Heart left ventricle (tissue), 16 donors: ENCODE results near the gene LRRC14B. TPM values are rescaled to one million over a fixed set of nuclear protein-coding genes. Genes with fewer than 3 reads are reported as not detected.

Experiments
- ATAC-seq, 4 donors: fragments of 200-7000 bp; cut with Tn5 transposase; one replicate each; pipeline ENCODE4 v1.9.1; 2020 to 2022; ENCODE audit warnings: moderate library complexity in 4 of 4, mild to moderate bottlenecking in 3 of 4, moderate number of reproducible peaks in 1 of 4
- DNase-seq, 5 donors: peaks; one replicate each; pipeline ENCODE4 v3.0.0-alpha.2; 2020
- H3K27ac ChIP-seq, 12 donors: fragments of 200-600 bp; sonication (generic) in 4 of 12; one replicate each; pipeline versions ENCODE4 v1.5.0 to v1.8.0; 2016 to 2022; ENCODE audit warnings: mild to moderate bottlenecking in 2 of 12
- H3K27me3 ChIP-seq, 9 donors: fragments of 200-600 bp; sonication (generic) in 2 of 9; one replicate each; pipeline versions ENCODE4 v1.5.1 to v1.8.0; 2016 to 2022; ENCODE audit warnings: mild to moderate bottlenecking in 3 of 9
- H3K36me3 ChIP-seq, 9 donors: fragments of 200-600 bp; sonication (generic) in 2 of 9; one replicate each; pipeline versions ENCODE4 v1.5.0 to v1.8.0; 2018 to 2022; ENCODE audit warnings: mild to moderate bottlenecking in 2 of 9
- H3K4me1 ChIP-seq, 12 donors: fragments of 200-600 bp; sonication (generic) in 4 of 12; one replicate each; pipeline versions ENCODE4 v1.5.0 to v1.8.0; 2016 to 2022; ENCODE audit warnings: mild to moderate bottlenecking in 3 of 12
- H3K4me3 ChIP-seq, 12 donors: fragments of 200-600 bp; sonication (generic) in 4 of 12; one replicate each; pipeline versions ENCODE4 v1.5.0 to v1.8.0; 2017 to 2022; ENCODE audit warnings: mild to moderate bottlenecking in 9 of 12, moderate library complexity in 4 of 12
- H3K9me3 ChIP-seq, 12 donors: fragments of 200-600 bp; sonication (generic) in 4 of 12; one replicate each; pipeline versions ENCODE4 v1.5.0 to v1.8.0; 2016 to 2022; ENCODE audit warnings: mild to moderate bottlenecking in 1 of 12
- CTCF ChIP-seq, 12 donors: fragments of 200-600 bp; sonication (generic) in 4 of 12; IDR thresholded peaks; one replicate each; pipeline versions ENCODE4 v1.5.0 to v1.8.0; 2018 to 2022; ENCODE audit warnings: antibody characterized with exemption in 12 of 12, mild to moderate bottlenecking in 5 of 12
- POLR2A ChIP-seq, 2 donors: fragments of 450-650 bp; IDR thresholded peaks; one replicate each; pipeline ENCODE4 v1.6.1; 2017; ENCODE audit warnings: antibody characterized with exemption in 2 of 2, mild to moderate bottlenecking in 2 of 2, moderate library complexity in 2 of 2
- WGBS, 4 donors: extraction: QIAGEN DNeasy Blood & Tissue Kit in 2 of 4; methylation state at CpG; one replicate each; pipeline versions ENCODE4 v1.1.5 to v1.1.7; 2013 to 2018; 5-methylcytosine and 5-hydroxymethylcytosine counted together
- intact Hi-C, 10 donors: fragments of 100-400 bp; cut with DNase I; formaldehyde crosslinking; loops; one replicate each; pipeline versions ENCODE4 v1.11.1 to v1.14.2; 2022
- long read RNA-seq, 3 donors: library from polyadenylated mRNA; unstranded; transcript quantifications; one replicate each; pipeline ENCODE4 v2.0.0, GENCODE V29; 2020 to 2021
- polyA plus RNA-seq, 2 donors: library from polyadenylated mRNA; stranded (reverse); fragments of 200-250 nt; gene quantifications; one replicate each; pipeline ENCODE4 v1.2.3, GENCODE V29; 2013
- total RNA-seq, 9 donors: library from RNA; depleted of rRNA in 2 of 9; stranded (reverse); fragments of >200 nt in 2 of 9; fragmentation: NEBNext Ultra II Directional in 3 of 9; extraction: Animal tissue kit (Norgen Biotek cat#: 25700) in 3 of 9; gene quantifications; one replicate each; pipeline versions ENCODE4 v1.1.0 to v1.2.4, GENCODE V29; 2016 to 2023
- donor health status: ischemic (EF 13 %, LVEDD 7.1; RV severe dilation, severe dysfunction).
- donor health status: healthy with polysubstance abuse.
- donor health status: DM: no; HTN: yes; CAD: no.
- donor health status: DM: no; HTN: no; CAD: no.
- donor health status: ischemic (EF 25% LVEDD 6.9; RV normal size, moderate dysfunction).
- donor health status: ischemic (EF 25% LVEDD 5.7; RV mildly dilated, moderate dysfunction).
- donor health status: healthy.
- donor health status: DM: yes; HTN: yes; CAD: no.
- donor health status: ischemic (EF 35%, LVEDD 5.7; RV mildly dilated, moderate dysfunction).
- donor health status: nonischemic (EF 11% LVEDD 7.7; RV severe dilation, severe dysfunction).
- donor health status: DM: yes; HTN: yes; CAD: no.
- donor health status: PGD.
- donor health status: ischemic (EF 29% LVEDD 5.4; RV normal size, mild dysfunction).
- donor health status: nonischemic (EF 23%, LVEDD 6.1; RV moderate dilation, normal function).

Gene LRRC14B
- total RNA-seq (100 to 1,000 TPM in 2 of 9 donors, 10 to 100 TPM in 6, 1 to 10 TPM in 1; 7.6 to 133 (median 40.3) TPM), polyA plus RNA-seq (10 to 100 TPM in 1 of 2 donors, 1 to 10 TPM in 1; 6.1 to 50.3 TPM)
- long read RNA-seq, donor 1, transcript LRRC14B-201 (2 exons, 1,573 nt) = major isoform, 130 of 138 reads
- long read RNA-seq, donor 1, partial matches to known transcripts = 4 of 138 reads
- long read RNA-seq, donor 1, other reads (novel, unspliced or antisense) = 4 of 138 reads
- long read RNA-seq, donor 2, transcript LRRC14B-201 (2 exons, 1,573 nt) = major isoform, 210 of 214 reads
- long read RNA-seq, donor 2, partial matches to known transcripts = 0 of 214 reads
- long read RNA-seq, donor 2, other reads (novel, unspliced or antisense) = 4 of 214 reads
- long read RNA-seq, donor 3, transcript LRRC14B-201 (2 exons, 1,573 nt) = major isoform, 47 of 47 reads
- long read RNA-seq, donor 3, partial matches to known transcripts = 0 of 47 reads
- long read RNA-seq, donor 3, other reads (novel, unspliced or antisense) = 0 of 47 reads

DNA sequence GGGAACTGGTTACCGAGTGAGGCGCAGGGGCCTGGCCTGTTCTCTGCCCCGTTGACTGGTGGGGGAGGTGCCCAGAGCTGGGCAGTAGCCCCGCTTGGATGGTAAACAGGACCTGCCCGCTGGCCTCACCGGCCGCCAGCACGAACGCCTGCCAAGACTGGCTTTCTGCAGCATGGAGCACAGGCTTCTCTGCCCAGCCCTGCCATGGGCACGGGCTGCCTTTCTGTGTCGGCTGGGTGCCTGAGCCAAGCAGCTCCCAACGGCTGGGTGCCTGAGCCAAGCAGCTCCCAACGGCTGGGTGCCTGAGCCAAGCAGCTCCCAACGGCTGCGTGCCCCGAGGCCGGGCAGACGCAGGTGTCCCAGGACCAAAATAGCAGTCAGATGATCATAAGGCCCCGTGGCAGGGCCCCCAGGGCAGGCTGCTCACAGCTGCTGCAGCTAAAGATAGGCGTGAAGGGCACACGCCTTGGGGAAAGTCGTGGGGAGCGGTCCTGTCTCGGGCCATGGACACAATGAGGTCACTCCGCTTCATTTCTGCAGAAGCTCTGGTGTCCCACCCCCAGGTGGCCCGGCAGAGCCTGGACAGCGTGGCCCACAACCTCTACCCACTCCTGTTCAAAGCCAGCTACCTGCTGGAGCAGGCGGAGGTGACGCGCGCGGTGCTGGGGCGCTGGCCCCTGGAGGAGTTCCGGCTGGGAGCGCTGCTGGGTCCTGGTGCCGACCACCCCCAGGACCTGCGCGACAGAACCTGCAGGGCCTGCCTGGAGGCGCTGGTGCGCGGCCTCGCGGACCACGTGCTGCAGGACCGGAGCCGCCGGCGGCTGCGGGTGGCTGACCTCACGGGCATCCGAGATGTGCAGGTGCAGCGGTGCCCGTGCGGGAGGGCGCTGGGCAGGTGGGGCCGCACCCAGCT lies at the start of gene LRRC14B:
TSS of gene LRRC14B (plus strand) at position 460 of the 913 bp plus-strand sequence. CDS start at position 504, 44 bp downstream.
- DNase-seq (peak; percentile 79 to 92 (median 85)), ATAC-seq (peak; percentile 73 to 78 (median 78))
- Histone ChIP-seq H3K27ac (peak within 1 kb of the TSS; percentile 76 to 97 (median 92)), H3K4me3 (peak within 1 kb of the TSS in 11 of 12 donors; percentile 3 to 55 (median 44)), H3K4me1 (peaks cover 0 to 62% (median 27%) of the 10 kb centered on the region in 12 donors), H3K36me3 (peaks cover 0 to 15% (median 0%) of the 10 kb centered on the region in 9 donors), H3K27me3 (peaks cover 0 to 12% (median 0%) of the 10 kb centered on the region in 9 donors), H3K9me3 (no peaks in the 10 kb centered on the region)
- WGBS, 4 donors = 10 to 21% (median 18%) methylated on average over 17 to 56 of the region's 56 CpGs
- intact Hi-C loops = loop anchor here in 2 of 10 donors (1.0 to 2.0 kb wide), 2 partner anchors 27 to 28 kb away; partner anchors contain the start of genes CCDC127 (in 2 of the 2) and SDHA (in 2 of the 2)
- TF ChIP-seq CTCF (IDR thresholded peaks at IDR 0.05) = peak in 1 of 12 donors; percentile 3
- peak in 1 of 2 donors; percentile 57 for TF ChIP-seq POLR2A (IDR thresholded peaks at IDR 0.05)

DNA sequence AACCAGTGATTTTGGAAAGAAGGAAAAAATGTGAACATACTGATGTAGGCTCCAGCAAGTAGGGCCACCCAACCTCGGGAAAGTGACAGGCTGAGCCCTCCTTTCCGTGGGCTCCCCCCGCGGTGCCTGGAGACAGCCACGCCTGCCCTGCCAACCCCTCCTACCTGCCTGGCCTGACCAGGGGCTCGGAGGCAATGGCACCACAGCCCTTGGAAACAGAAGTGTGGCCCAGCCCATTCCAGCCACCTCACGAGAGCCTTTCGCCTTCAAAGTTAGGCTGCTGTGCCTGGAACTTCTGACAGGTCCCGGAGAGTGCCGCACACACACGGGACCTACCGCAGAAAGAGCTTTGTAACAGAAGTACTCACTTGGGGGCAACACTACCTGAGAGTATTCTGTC lies 49.5 kb upstream of the LRRC14B start:
- no peak for ATAC-seq
- no peak overlapping the region for H3K4me3 ChIP-seq
- H3K27me3 ChIP-seq = peaks cover 0 to 4% (median 0%) of the 10 kb centered on the region in 9 donors
- intact Hi-C loops = no loop called here
- 81 to 92% (median 89%) methylated on average over 12 of the region's 12 CpGs for WGBS, 4 donors
- peaks cover 0 to 1% (median under 1%) of the 10 kb centered on the region in 12 donors for H3K9me3 ChIP-seq
- H3K4me1 ChIP-seq = no peaks in the 10 kb centered on the region
- no peak overlapping the region for H3K27ac ChIP-seq
- H3K36me3 ChIP-seq = no peaks in the 10 kb centered on the region
- no peak for DNase-seq
- TF ChIP-seq POLR2A (IDR thresholded peaks at IDR 0.05) (no peak), CTCF (IDR thresholded peaks at IDR 0.05) (no peak)

DNA sequence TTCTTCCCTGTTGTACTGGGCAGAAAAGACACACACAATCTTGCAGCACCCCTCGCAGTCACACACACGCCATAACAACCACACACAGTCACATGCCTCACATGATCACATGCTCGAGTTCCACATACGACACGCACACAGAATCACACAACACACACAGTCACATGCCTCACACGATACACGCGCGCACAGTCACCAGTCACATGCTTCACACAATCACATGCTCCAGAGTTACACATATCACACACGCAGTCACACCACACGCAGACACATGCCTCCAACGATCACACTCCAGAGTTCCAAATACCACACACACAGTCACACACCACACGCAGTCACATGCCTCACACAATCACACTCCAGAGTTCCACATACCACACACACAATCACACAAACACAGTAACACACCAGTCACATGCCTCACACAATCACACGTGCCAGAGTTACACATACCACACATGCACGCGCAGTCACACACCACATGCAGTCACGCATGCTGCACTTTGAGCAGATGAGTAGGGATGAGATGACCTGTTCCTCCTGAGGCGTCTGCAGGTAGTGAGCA lies 49.0 kb upstream of the LRRC14B start:
- ATAC-seq = no peak
- 92 to 97% (median 94%) methylated on average over 18 of the region's 18 CpGs for WGBS, 4 donors
- TF ChIP-seq POLR2A (IDR thresholded peaks at IDR 0.05) = no peak
- TF ChIP-seq CTCF (IDR thresholded peaks at IDR 0.05) = no peak

More for the DNA sequence above, 49.0 kb upstream of the LRRC14B start:
- no peak overlapping the region for H3K4me3 ChIP-seq
- H3K36me3 ChIP-seq = no peaks in the 10 kb centered on the region
- no peaks in the 10 kb centered on the region for H3K4me1 ChIP-seq
- H3K27me3 ChIP-seq = peaks cover 0 to 4% (median 0%) of the 10 kb centered on the region in 9 donors
- peaks cover 0 to 7% (median 5%) of the 10 kb centered on the region in 12 donors for H3K9me3 ChIP-seq
- intact Hi-C loops = no loop called here
- DNase-seq = peak in 1 of 5 donors; percentile 24
- H3K27ac ChIP-seq = no peak overlapping the region
